SU-DHL-6 (cell line): ENCODE data around the gene RALGPS1.

Experiments used
- H2AFZ ChIP-seq: fragments of 200-600 bp; sonication (generic); 2 replicates; pipeline ENCODE4 v1.6.1; 2014; ENCODE audit warnings: low read depth, mild to moderate bottlenecking, moderate library complexity, mixed read lengths, antibody characterized with exemption, low read length; ENCODE audit not compliant: severe bottlenecking
- H3F3A ChIP-seq: fragments of 200-600 bp; shearing (Covaris generic); 2 replicates; pipeline ENCODE4 v1.6.0; 2016; ENCODE audit warnings: antibody characterized with exemption, mild to moderate bottlenecking; ENCODE audit not compliant: insufficient read depth
- H3K27ac ChIP-seq: fragments of 200-600 bp; sonication (generic); 2 replicates; pipeline ENCODE4 v1.5.1; 2016; ENCODE audit warnings: low read depth, mild to moderate bottlenecking, low read length, moderate library complexity, mixed read lengths
- H3K27me3 ChIP-seq: fragments of 200-600 bp; sonication (generic), shearing (Covaris generic); 2 replicates; pipeline ENCODE4 v1.6.0; 2014; ENCODE audit warnings: mild to moderate bottlenecking, low read length
- H3K36me3 ChIP-seq: fragments of 200-600 bp; sonication (generic); 2 replicates; pipeline ENCODE4 v1.6.1; 2014; ENCODE audit warnings: mild to moderate bottlenecking, low read length, mixed read lengths
- H3K4me2 ChIP-seq: fragments of 300-600, 200-600 bp; shearing (Covaris generic), sonication (generic); 2 replicates; pipeline ENCODE4 v1.6.0; 2014; ENCODE audit warnings: low read length, low read depth, mild to moderate bottlenecking; ENCODE audit not compliant: poor library complexity, severe bottlenecking
- H3K4me3 ChIP-seq: fragments of 200-600 bp; sonication (generic); 2 replicates; pipeline ENCODE4 v1.5.1; 2014; ENCODE audit warnings: antibody characterized with exemption, low read length, mild to moderate bottlenecking, mixed read lengths; ENCODE audit not compliant: insufficient read depth, poor library complexity, severe bottlenecking
- H3K79me2 ChIP-seq: fragments of 200-600 bp; sonication (generic); 2 replicates; pipeline ENCODE4 v1.6.1; 2014; ENCODE audit warnings: mild to moderate bottlenecking, low read length, moderate library complexity; ENCODE audit not compliant: insufficient read depth
- H3K9ac ChIP-seq: fragments of 200-600 bp; sonication (generic); 2 replicates; pipeline ENCODE4 v1.7.0; 2014; ENCODE audit warnings: mild to moderate bottlenecking, low read length
- H3K9me2 ChIP-seq: fragments of 200-600 bp; sonication (generic); replicated peaks from 2 replicates; pipeline ENCODE4 v1.6.1; 2014; ENCODE audit warnings: low read length; ENCODE audit not compliant: insufficient read depth
- H3K9me3 ChIP-seq: fragments of 200-600 bp; sonication (generic); 2 replicates; pipeline ENCODE4 v1.6.1; 2014; ENCODE audit warnings: low read length, mixed read lengths; ENCODE audit not compliant: insufficient read depth
- H4K20me1 ChIP-seq: fragments of 200-600 bp; sonication (generic); 2 replicates; pipeline ENCODE4 v1.6.1; 2014; ENCODE audit warnings: low read depth, mild to moderate bottlenecking, antibody characterized with exemption, low read length, moderate library complexity, mixed read lengths
- EZH2phosphoT487 ChIP-seq: fragments of 200-600 bp; sonication (generic), shearing (Covaris generic); conservative IDR thresholded peaks from 2 replicates; pipeline ENCODE4 v1.6.1; 2018; ENCODE audit warnings: mild to moderate bottlenecking, antibody characterized with exemption, low read length, moderate library complexity, mixed read lengths
- TF ChIP-seq, protein P1 (sequence below): fragments of 200-600 bp; sonication (generic); IDR thresholded peaks from one replicate; pipeline ENCODE4 v1.5.1; 2017; ENCODE audit warnings: antibody characterized with exemption, mild to moderate bottlenecking, low read length, moderate library complexity; ENCODE audit not compliant: insufficient read depth, poor library complexity, severe bottlenecking

The RALGPS1 gene

GRCh38 chr9:127136081-127136879 lies 221.7 kb downstream of the RALGPS1 start:
- Histone ChIP-seq H3K9me2 (no peaks in the 10 kb centered on the region), H3K9ac (no peak overlapping the region), H3F3A (no peaks in the 10 kb centered on the region), H3K4me3 (no peak overlapping the region), H3K79me2 (no peaks in the 10 kb centered on the region), H3K27ac (no peak overlapping the region), H3K4me2 (no peak overlapping the region), H4K20me1 (no peaks in the 10 kb centered on the region), H2AFZ (no peak overlapping the region), H3K27me3 (no peaks in the 10 kb centered on the region), H3K9me3 (no peaks in the 10 kb centered on the region), H3K36me3 (no peaks in the 10 kb centered on the region)
- TF ChIP-seq, protein P1, sequence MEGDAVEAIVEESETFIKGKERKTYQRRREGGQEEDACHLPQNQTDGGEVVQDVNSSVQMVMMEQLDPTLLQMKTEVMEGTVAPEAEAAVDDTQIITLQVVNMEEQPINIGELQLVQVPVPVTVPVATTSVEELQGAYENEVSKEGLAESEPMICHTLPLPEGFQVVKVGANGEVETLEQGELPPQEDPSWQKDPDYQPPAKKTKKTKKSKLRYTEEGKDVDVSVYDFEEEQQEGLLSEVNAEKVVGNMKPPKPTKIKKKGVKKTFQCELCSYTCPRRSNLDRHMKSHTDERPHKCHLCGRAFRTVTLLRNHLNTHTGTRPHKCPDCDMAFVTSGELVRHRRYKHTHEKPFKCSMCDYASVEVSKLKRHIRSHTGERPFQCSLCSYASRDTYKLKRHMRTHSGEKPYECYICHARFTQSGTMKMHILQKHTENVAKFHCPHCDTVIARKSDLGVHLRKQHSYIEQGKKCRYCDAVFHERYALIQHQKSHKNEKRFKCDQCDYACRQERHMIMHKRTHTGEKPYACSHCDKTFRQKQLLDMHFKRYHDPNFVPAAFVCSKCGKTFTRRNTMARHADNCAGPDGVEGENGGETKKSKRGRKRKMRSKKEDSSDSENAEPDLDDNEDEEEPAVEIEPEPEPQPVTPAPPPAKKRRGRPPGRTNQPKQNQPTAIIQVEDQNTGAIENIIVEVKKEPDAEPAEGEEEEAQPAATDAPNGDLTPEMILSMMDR: no peak
- TF ChIP-seq EZH2phosphoT487: no peak

GRCh38 chr9:127136880-127137639 lies 222.5 kb downstream of the RALGPS1 start:
- TF ChIP-seq, protein P1: no peak
- no peak for TF ChIP-seq EZH2phosphoT487
- no peaks in the 10 kb centered on the region for H3K9me2 ChIP-seq
- no peaks in the 10 kb centered on the region for H3F3A ChIP-seq
- no peak overlapping the region for H3K9ac ChIP-seq
- no peaks in the 10 kb centered on the region for H3K79me2 ChIP-seq
- no peaks in the 10 kb centered on the region for H3K27me3 ChIP-seq
- no peaks in the 10 kb centered on the region for H3K36me3 ChIP-seq
- H3K4me2 ChIP-seq: no peak overlapping the region
- no peak overlapping the region for H2AFZ ChIP-seq
- no peaks in the 10 kb centered on the region for H3K9me3 ChIP-seq
- no peak overlapping the region for H3K27ac ChIP-seq
- no peaks in the 10 kb centered on the region for H4K20me1 ChIP-seq
- H3K4me3 ChIP-seq: no peak overlapping the region

GRCh38 chr9:127137640-127138360 lies 223.2 kb downstream of the RALGPS1 start:
- Histone ChIP-seq H3K27ac (no peak overlapping the region), H3K9me3 (no peaks in the 10 kb centered on the region), H3F3A (no peaks in the 10 kb centered on the region), H4K20me1 (no peaks in the 10 kb centered on the region), H3K9me2 (no peaks in the 10 kb centered on the region), H2AFZ (no peak overlapping the region), H3K4me2 (no peak overlapping the region), H3K79me2 (no peaks in the 10 kb centered on the region), H3K36me3 (no peaks in the 10 kb centered on the region), H3K9ac (no peak overlapping the region), H3K4me3 (no peak overlapping the region), H3K27me3 (no peaks in the 10 kb centered on the region)
- TF ChIP-seq, protein P1: no peak
- no peak for TF ChIP-seq EZH2phosphoT487
